ENCODE measurements around the gene TASP1.

GRCh38 chr20:13468166-13468565 lies 170.6 kb downstream of the TASP1 start:
- TF ChIP-seq YY1 (IDR thresholded peaks at IDR 0.05; ENCODE audit: insufficient read depth, insufficient read length), result no peak
- TF ChIP-seq ZNF274 (IDR thresholded peaks at IDR 0.05; ENCODE audit: low read depth, low read length), result no peak

All from NT2/D1 (cell line).